Cardiac muscle cell (in vitro differentiated cells and primary cell): Measurements from ENCODE around the gene SUFU. TPM values are rescaled to one million over a fixed set of nuclear protein-coding genes. Genes with fewer than 3 reads are reported as not detected.
"Not testable (repeated sequence)": the region's sequence is repeated elsewhere in the genome, so short reads cannot be mapped to it uniquely, and the experiment has no call there.

Source experiments
- DNase-seq, 2 donors: peaks; one replicate each; pipeline versions ENCODE4 v3.0.0 to v3.0.0-alpha.2; 2010 to 2017; ENCODE audit warnings: low read depth in 1 of 2, low spot score in 1 of 2
- H3K27ac ChIP-seq: fragments of 200-600 bp; sonication (generic); 2 replicates; pipeline ENCODE4 v1.5.1; 2016
- H3K27me3 ChIP-seq: fragments of 200-600 bp; sonication (generic); 2 replicates; pipeline ENCODE4 v1.6.0; 2016; ENCODE audit warnings: control low read depth
- H3K36me3 ChIP-seq: fragments of 200-600 bp; sonication (generic); 2 replicates; pipeline ENCODE4 v1.5.1; 2016; ENCODE audit warnings: control low read depth
- H3K4me1 ChIP-seq: fragments of 200-600 bp; sonication (generic); 2 replicates; pipeline ENCODE4 v1.8.1; 2017; ENCODE audit warnings: low read depth, mild to moderate bottlenecking, mixed run types
- H3K4me3 ChIP-seq: fragments of 200-600 bp; sonication (generic); 2 replicates; pipeline ENCODE4 v1.5.1; 2016; ENCODE audit warnings: mild to moderate bottlenecking
- H3K9me3 ChIP-seq: fragments of 200-600 bp; sonication (generic); 2 replicates; pipeline ENCODE4 v1.5.1; 2017; ENCODE audit warnings: low read depth, mild to moderate bottlenecking, control low read depth
- polyA plus RNA-seq: library from polyadenylated mRNA; unstranded; fragments of >200 nt; fragmentation: Nextera tagmentation; extraction: Ambion mirVana; gene quantifications from 2 replicates; pipeline ENCODE4 v1.2.1, GENCODE V29; 2016
- total RNA-seq: library from RNA; depleted of rRNA; stranded (reverse); fragments of >200 nt; gene quantifications from 2 replicates; pipeline ENCODE4 v1.2.3, GENCODE V29; 2016
- TF ChIP-seq, protein P1 (sequence below): IDR thresholded peaks from 2 replicates; pipeline ENCODE4 v1.5.1; 2012; ENCODE audit warnings: low read depth, mild to moderate bottlenecking, low read length

The SUFU gene
- total and polyA plus RNA-seq, 2 experiments from 2014 or later = 14.2 to 18.4 TPM

DNA sequence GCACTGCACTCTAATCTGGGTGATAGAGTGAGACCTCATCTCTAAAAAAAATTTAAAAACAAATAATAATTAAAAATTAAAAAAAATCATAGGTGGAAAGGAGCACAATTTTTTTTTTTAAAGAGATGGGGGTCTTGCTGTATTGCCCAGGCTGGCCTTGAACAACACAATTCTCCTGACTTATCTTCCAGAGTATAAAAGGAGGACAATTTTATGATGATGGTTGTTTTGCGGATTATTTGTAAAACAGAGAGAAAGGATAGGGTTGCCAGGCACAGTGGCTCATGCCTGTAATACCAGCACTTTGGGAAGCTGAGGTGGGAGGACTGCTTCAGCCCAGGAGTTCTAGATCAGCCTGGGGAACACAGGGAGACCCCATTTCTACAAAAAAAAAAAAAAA lies 6.2 kb upstream of the SUFU start:
- Histone ChIP-seq H3K27me3 (no peaks in the 10 kb centered on the region), H3K4me1 (no peaks in the 10 kb centered on the region), H3K4me3 (no peak overlapping the region), H3K36me3 (no peaks in the 10 kb centered on the region), H3K9me3 (no peaks in the 10 kb centered on the region), H3K27ac (no peak overlapping the region)
- TF ChIP-seq, protein P1, sequence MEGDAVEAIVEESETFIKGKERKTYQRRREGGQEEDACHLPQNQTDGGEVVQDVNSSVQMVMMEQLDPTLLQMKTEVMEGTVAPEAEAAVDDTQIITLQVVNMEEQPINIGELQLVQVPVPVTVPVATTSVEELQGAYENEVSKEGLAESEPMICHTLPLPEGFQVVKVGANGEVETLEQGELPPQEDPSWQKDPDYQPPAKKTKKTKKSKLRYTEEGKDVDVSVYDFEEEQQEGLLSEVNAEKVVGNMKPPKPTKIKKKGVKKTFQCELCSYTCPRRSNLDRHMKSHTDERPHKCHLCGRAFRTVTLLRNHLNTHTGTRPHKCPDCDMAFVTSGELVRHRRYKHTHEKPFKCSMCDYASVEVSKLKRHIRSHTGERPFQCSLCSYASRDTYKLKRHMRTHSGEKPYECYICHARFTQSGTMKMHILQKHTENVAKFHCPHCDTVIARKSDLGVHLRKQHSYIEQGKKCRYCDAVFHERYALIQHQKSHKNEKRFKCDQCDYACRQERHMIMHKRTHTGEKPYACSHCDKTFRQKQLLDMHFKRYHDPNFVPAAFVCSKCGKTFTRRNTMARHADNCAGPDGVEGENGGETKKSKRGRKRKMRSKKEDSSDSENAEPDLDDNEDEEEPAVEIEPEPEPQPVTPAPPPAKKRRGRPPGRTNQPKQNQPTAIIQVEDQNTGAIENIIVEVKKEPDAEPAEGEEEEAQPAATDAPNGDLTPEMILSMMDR = no peak
- DNase-seq = no peak

DNA sequence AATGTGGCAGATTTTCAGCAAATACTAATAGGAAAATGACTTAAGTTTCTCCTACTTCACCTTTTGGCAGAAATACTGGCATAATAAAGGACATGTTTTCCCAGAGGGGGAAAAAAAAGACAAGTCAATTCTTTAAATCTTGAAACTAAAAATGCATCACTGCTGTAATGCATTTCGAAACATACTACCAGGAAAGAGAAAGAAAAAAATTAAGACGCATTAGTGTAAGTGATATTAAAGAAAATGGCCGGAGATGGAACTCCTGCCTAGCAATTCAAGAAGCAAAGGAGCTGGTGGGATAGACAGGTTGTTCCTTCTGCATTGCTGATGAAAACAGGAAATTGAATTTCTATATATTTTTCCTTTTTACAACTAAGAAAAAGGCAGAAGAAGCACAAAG lies 4.4 kb upstream of the SUFU start:
- TF ChIP-seq, protein P1 = no peak
- Histone ChIP-seq H3K27ac (no peak overlapping the region), H3K4me3 (no peak overlapping the region), H3K4me1 (no peaks in the 10 kb centered on the region), H3K9me3 (no peaks in the 10 kb centered on the region), H3K27me3 (no peaks in the 10 kb centered on the region), H3K36me3 (no peaks in the 10 kb centered on the region)
- no peak for DNase-seq

DNA sequence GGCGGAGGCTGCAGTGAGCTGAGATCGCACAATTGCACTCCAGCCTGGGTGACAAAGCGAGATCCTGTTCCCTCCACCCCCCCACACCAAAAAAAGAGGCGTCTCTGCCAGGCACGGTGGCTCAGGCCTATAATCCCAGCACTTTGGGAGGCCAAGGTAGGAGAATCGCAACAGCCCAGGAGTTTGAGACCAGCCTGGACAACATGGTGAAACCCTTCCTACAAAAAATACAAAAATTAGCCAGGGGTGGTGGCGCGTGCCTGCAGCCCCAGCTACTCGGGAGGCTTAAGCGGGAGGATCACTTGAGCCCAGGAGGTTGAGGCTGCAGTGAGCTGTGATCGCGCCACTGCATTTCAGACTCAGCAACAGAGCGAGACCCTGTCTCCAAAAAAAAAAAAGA lies 3.1 kb upstream of the SUFU start:
- H3K27me3 ChIP-seq, H3K4me3 ChIP-seq, H3K36me3 ChIP-seq, H3K4me1 ChIP-seq, H3K9me3 ChIP-seq, H3K27ac ChIP-seq, DNase-seq: not testable (repeated sequence)

DNA sequence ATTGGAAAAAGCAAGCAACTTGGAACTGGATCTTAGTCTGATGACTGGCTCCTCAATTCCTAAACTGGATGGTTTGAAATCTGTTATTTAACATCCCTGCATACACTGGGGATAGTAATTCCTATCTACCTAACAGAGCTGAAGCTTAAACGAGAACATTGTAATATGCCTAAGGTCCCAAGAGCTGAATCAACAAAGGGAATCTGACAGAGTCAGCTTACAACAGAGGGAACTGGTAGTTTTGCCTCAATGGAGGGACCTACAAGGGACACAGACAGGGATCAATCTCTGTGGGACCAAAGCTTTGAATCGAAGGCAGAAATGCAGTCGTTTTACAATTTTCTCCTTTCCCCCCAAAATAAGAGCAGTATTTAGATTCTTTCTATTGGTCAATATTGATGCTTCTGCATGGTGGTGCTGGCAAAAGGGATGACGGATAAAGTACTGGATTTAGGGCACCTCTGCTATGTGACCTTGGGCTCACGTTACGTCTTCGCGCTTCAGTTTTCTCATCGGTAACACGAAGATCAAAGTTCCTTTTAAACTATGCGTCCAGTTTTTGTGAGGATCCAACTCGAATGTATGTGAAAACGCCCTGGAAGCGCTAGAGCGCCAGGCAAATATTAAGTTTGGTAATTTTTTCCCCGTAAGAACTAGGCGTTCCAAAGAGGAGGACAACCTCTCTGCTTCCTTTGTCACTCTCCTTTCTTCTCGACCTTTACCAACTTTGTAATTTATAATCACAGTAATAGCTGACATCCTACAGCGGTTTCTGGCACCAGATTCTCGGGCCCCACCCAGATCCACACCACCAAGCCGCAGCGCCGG lies 2.4 kb upstream of the SUFU start:
- Histone ChIP-seq H3K9me3 (no peaks in the 10 kb centered on the region), H3K27ac (peak overlapping the region; percentile 69), H3K36me3 (no peaks in the 10 kb centered on the region), H3K4me1 (peaks cover 6% of the 10 kb centered on the region), H3K27me3 (no peaks in the 10 kb centered on the region), H3K4me3 (peak overlapping the region; percentile 60)
- DNase-seq = no peak
- TF ChIP-seq, protein P1 = no peak

DNA sequence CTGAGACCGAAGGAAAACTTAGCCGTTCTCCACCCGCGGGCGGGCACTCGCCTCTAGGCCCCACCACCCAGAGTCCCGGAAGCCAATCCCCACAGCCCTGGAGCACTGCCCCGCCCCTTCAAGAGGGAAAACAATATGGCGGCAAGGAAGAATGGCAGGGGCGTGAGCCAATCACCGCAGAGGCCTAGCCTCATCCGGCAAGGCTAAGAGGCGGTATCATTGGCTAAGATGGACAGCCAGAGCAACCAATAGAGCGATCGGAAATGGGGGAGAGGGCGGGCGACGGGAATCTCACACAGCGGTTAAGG lies 1.8 kb upstream of the SUFU start:
- peak overlapping the region; percentile 73 for H3K27ac ChIP-seq

More for the DNA sequence above, 1.8 kb upstream of the SUFU start:
- TF ChIP-seq, protein P1 = no peak
- Histone ChIP-seq H3K27me3 (no peaks in the 10 kb centered on the region), H3K36me3 (no peaks in the 10 kb centered on the region), H3K4me1 (peaks cover 9% of the 10 kb centered on the region), H3K4me3 (peak overlapping the region; percentile 72), H3K9me3 (no peaks in the 10 kb centered on the region)
- peak; percentile 98 to 100 for DNase-seq
